HG02973 (cell line): Measurements from ENCODE around the gene SCN7A.
"Not testable (repeated sequence)": the region's sequence is repeated elsewhere in the genome, so short reads cannot be mapped to it uniquely, and the experiment has no call there.

ENCODE experiments used
- ATAC-seq: cut with Tn5 transposase; IDR thresholded peaks from one replicate; pipeline ENCODE4 v1.9.1; 2021; ENCODE audit warnings: moderate library complexity; ENCODE audit not compliant: unreplicated experiment

Gene SCN7A

GRCh38 chr2:166360906-166361305 is 133.1 kb downstream of the SCN7A start:
- ATAC-seq: no peak

- no peak for ATAC-seq
Measured at GRCh38 chr2:166360426-166360825, 133.6 kb downstream of the SCN7A start.

GRCh38 chr2:166357950-166358321 is 136.1 kb downstream of the SCN7A start:
- ATAC-seq: not testable (repeated sequence)

GRCh38 chr2:166357068-166357949 is 136.7 kb downstream of the SCN7A start:
- ATAC-seq: no peak
